GM12865 (cell line): Measurements from ENCODE around the gene SYNGR4.
A peak's percentile ranks its signal among the peaks of the same experiment; 100 is the strongest.

Experiments
- DNase-seq: peaks from one replicate; pipeline ENCODE4 v3.0.0; 2010; ENCODE audit warnings: low read depth
- H3K4me3 ChIP-seq: 2 replicates; pipeline ENCODE4 v1.5.1; 2011; ENCODE audit warnings: mild to moderate bottlenecking, low read depth, low read length, control low read depth
- TF ChIP-seq, protein P1 (sequence below): IDR thresholded peaks from 2 replicates; pipeline ENCODE4 v1.5.1; 2011; ENCODE audit warnings: low read length, control low read depth, low read depth, inconsistent platforms; ENCODE audit not compliant: insufficient read depth; ENCODE audit errors: missing control alignments

Gene SYNGR4

DNA sequence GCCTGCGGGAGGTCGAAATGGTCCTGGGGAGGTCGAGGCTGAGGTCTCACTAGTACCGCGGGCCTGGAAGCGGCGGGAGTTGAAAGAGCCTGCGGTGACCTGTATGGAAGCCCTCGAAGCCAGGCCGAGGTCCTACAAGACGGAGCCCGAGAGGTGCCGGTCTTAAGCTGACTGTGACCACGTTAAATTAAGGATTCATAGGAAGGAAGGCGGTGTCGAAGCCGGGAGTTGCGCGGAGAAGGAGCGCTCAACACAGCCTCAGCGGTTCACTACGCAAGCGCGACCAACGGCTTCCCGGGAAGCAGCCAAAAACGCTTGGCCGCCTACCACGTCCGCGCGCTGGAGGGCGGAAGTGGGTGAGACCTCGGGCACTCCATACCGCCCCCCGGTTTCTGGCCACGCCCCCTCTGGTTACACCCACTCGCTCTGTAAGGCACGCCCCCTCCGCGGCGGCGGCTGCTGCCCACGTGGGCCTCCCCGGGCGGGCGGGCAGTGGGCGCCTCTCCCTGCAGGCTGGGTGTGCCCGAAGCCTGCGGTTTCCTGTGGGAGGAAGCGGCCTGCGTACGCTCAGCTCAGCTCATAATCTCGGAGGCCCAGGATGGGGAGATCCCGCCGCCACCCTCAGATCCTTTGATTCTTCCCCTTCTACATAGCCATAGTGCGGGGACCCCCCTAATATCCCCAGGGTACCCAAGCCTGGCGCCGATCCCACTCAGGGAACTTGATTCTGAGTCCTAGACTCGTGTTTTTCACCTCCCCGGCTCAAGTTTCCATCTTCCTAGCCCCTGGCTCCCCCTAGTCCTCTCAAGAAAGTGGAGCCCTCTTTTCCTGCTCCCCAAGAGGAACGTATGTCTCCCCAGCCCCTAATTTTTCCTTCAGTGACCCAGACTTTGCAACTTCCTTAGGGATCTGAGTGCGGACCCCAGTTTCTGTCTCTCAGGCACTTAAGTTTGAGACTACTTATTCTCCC, 42.3 kb upstream of the SYNGR4 start:
- TF ChIP-seq, protein P1, sequence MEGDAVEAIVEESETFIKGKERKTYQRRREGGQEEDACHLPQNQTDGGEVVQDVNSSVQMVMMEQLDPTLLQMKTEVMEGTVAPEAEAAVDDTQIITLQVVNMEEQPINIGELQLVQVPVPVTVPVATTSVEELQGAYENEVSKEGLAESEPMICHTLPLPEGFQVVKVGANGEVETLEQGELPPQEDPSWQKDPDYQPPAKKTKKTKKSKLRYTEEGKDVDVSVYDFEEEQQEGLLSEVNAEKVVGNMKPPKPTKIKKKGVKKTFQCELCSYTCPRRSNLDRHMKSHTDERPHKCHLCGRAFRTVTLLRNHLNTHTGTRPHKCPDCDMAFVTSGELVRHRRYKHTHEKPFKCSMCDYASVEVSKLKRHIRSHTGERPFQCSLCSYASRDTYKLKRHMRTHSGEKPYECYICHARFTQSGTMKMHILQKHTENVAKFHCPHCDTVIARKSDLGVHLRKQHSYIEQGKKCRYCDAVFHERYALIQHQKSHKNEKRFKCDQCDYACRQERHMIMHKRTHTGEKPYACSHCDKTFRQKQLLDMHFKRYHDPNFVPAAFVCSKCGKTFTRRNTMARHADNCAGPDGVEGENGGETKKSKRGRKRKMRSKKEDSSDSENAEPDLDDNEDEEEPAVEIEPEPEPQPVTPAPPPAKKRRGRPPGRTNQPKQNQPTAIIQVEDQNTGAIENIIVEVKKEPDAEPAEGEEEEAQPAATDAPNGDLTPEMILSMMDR = no peak
- peak; percentile 100 for DNase-seq
- peak overlapping the region; percentile 89 for H3K4me3 ChIP-seq

DNA sequence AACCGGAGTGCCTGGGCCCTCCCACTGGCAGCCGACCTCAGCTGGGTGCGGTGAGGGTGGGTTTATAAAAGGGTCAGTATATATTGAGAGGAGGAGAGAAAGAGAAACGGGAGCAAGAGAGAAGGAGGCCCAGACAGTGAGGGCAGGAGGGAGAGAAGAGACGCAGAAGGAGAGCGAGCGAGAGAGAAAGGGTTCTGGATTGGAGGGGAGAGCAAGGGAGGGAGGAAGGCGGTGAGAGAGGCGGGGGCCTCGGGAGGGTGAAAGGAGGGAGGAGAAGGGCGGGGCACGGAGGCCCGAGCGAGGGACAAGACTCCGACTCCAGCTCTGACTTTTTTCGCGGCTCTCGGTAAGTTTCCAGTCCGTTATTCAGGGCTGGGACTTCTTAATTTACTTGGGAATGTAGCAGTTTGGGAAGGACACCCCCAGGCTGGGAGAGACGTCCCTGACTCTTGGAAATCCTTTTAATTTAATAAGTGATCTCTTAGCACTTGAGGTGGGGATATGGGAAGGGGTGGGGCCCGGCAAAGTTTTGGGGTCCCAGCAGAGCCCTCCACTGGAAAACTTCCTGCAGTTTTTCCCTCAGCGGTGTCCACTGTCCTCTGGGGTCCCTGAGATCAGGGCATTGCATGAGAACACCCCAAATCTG, 38.8 kb upstream of the SYNGR4 start, which contains the start of gene EMP3:
TSS of gene EMP3 (plus strand) at position 288 of the 646 bp plus-strand sequence. CDS start 1,293 bp downstream, outside the sequence.
- TF ChIP-seq, protein P1 = no peak
- DNase-seq = peak; percentile 85
- H3K4me3 ChIP-seq = peak within 1 kb of the TSS; percentile 83

DNA sequence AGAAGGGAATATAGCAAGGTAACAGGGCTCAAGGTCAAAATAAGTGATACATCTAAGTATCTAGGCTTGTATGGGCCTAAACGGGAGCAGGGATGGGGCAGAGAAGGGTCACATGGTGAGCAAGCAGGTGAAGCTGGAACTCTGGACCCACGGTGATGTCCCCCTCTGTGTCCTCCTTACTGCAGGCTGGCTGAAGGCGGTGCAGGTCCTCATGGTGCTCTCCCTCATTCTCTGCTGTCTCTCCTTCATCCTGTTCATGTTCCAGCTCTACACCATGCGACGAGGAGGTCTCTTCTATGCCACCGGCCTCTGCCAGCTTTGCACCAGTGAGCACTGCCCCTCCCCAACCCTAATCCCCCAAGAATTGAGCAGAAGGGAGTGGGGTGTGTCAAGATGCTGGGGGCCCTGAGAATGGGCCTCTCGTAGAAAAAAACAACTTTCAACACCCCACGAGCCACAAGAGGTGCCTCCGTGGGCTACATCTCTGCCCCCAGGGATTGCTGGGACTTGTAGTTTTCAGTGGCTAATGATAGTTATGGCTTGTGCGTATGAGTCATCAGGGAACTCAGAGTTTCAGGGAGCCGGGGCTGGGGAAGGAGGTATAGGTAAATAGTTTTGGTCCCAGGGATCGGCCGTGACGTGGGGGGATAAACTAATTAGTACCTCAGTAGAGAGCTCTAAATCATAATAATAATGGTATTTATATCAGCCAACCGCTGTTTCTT, 34.8 kb upstream of the SYNGR4 start:
- DNase-seq = peak; percentile 77
- H3K4me3 ChIP-seq = peak overlapping the region; percentile 55
- TF ChIP-seq, protein P1 = no peak

DNA sequence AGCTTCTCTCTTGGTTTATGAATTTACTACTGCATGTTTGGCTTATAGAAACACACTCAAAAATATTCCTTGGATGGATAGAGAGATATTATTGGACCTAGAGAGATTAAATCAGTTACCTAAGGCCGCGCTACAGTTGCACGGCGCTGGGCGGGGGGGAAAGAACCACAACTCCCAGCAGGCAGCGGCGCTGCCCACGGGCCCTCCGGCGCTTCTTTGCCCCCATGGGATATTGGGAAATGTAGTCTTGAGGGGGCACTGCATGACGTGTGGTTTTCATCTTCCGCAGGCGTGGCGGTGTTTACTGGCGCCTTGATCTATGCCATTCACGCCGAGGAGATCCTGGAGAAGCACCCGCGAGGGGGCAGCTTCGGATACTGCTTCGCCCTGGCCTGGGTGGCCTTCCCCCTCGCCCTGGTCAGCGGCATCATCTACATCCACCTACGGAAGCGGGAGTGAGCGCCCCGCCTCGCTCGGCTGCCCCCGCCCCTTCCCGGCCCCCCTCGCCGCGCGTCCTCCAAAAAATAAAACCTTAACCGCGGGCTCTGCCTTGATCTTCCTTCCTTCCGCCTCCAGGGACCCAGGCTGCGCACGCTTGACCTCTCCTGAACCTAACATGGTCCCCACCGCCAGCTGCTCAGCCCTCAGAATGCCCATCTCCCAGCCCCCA, 34.0 kb upstream of the SYNGR4 start:
- TF ChIP-seq, protein P1 = no peak
- peak overlapping the region; percentile 55 for H3K4me3 ChIP-seq
- peak; percentile 95 for DNase-seq

DNA sequence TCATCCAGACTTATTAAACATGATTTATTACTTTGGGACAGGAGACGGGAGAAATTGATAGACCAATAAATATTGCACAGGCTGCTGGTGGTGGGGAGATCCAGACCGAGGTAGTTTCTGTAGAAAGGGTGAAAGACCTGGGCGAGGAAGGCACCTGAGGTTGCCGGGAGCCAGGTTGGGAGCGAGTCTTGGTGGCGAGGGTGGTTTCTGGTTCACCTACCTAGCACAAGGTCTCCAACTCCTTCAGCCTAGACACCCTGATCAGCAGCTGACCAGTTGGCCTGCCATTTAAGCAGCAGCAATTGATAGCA, 31.9 kb upstream of the SYNGR4 start:
- no peak for DNase-seq
- TF ChIP-seq, protein P1 = no peak
- peak overlapping the region; percentile 22 for H3K4me3 ChIP-seq
